Measurements from ENCODE around the gene TUBG2.
"Not testable (repeated sequence)": the region's sequence is repeated elsewhere in the genome, so short reads cannot be mapped to it uniquely, and the experiment has no call there.

TUBG2 gene

GRCh38 chr17:42659079-42659931 is at the start of gene TUBG2:
TUBG2 (plus strand) TSS chr17:42659284; CDS start chr17:42659504, 220 bp downstream.
- DNase-seq, result peak; percentile 83

- DNase-seq, result not testable (repeated sequence)
Measured at GRCh38 chr17:42609814-42610801, 49.0 kb upstream of the TUBG2 start.

GRCh38 chr17:42612013-42612412 is 47.1 kb upstream of the TUBG2 start:
- no peak for DNase-seq

- no peak for DNase-seq
Measured at GRCh38 chr17:42613699-42614295, 45.3 kb upstream of the TUBG2 start.

GRCh38 chr17:42617956-42618431 is 41.1 kb upstream of the TUBG2 start:
- DNase-seq, result no peak

- no peak for DNase-seq
Measured at GRCh38 chr17:42618442-42619150, 40.5 kb upstream of the TUBG2 start.

GRCh38 chr17:42621987-42622386 is 37.1 kb upstream of the TUBG2 start:
- DNase-seq, result not testable (repeated sequence)

GRCh38 chr17:42623271-42623670 is 35.8 kb upstream of the TUBG2 start:
- DNase-seq, result no peak

GRCh38 chr17:42623732-42624596 is 35.1 kb upstream of the TUBG2 start:
- DNase-seq, result no peak

- DNase-seq, result not testable (repeated sequence)
Measured at GRCh38 chr17:42627032-42627764, 31.9 kb upstream of the TUBG2 start.

GRCh38 chr17:42629411-42630009 is 29.6 kb upstream of the TUBG2 start:
- DNase-seq, result no peak

- DNase-seq, result no peak
Measured at GRCh38 chr17:42632949-42633444, 26.1 kb upstream of the TUBG2 start.

- no peak for DNase-seq
Measured at GRCh38 chr17:42639525-42640113, 19.5 kb upstream of the TUBG2 start.

GRCh38 chr17:42640121-42640520 is 19.0 kb upstream of the TUBG2 start:
- DNase-seq, result no peak

- no peak for DNase-seq
Measured at GRCh38 chr17:42642336-42642735, 16.7 kb upstream of the TUBG2 start.

- no peak for DNase-seq
Measured at GRCh38 chr17:42647778-42648177, 11.3 kb upstream of the TUBG2 start.

- no peak for DNase-seq
Measured at GRCh38 chr17:42651392-42651791, 7.7 kb upstream of the TUBG2 start.

- DNase-seq, result no peak
Measured at GRCh38 chr17:42653179-42654124, 5.6 kb upstream of the TUBG2 start.

Measured in NCI-H1694 (cell line).